ENCODE results near the gene ACO2.

Gene ACO2

DNA sequence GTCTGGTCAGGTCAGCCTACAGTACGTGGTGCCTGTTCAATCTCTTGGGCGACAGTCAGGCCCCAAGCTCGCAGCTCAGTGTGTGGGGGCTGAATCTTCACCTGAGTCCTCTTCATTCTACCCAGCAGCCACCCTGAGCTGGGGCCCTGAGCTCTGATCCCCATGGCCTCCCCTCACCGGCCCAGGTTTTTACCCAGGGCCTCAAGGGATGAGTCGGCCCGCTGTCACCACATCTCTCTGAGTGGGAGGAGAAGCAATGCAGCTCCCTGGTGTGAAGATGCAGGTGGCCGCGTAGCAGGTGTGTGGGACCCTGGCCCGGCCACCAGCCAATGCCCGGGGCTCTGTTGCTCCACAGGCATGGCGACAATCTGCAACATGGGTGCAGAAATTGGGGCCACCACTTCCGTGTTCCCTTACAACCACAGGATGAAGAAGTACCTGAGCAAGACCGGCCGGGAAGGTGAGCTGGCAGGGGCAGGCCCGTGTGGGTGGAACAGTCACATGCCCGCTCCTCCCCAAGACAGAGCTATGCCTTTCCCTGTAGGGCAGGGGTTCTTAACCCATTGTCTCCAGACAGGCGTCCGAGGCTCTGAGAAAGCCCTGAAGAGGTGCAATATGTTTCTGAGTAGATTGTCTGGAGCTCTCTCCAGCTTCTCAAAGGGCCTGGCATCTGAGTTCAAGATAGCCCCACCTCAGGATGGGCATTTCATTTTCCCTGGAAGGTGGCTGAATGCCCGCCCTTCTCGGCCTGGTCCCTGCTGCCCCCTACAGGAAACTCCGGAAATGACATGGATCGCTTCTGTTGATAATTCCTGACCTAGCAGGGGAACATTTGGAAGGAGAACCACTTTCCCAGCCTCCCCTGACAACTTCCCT, 48.5 kb downstream of the ACO2 start:
- no peak overlapping the region for H3K4me3 ChIP-seq
- H3K27ac ChIP-seq = peak overlapping the region in 11 of 21 experiments; percentile 6 to 69 (median 48)

DNA sequence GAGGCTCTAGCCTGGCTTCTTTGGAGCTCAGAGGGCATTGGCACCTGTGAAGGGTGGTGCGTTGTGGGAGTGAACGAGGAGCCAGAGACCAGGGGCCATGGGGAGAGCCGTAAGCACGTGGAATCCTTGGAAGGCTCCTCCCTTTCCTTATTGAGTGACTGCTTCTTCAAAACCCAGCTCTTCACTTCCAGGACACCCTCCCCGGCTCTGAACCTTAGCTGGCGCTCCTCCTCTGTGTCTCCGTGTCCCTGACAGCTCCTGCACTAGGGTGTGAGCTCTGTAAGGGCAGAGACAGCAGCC, 49.1 kb downstream of the ACO2 start:
- H3K4me3 ChIP-seq = no peak overlapping the region

DNA sequence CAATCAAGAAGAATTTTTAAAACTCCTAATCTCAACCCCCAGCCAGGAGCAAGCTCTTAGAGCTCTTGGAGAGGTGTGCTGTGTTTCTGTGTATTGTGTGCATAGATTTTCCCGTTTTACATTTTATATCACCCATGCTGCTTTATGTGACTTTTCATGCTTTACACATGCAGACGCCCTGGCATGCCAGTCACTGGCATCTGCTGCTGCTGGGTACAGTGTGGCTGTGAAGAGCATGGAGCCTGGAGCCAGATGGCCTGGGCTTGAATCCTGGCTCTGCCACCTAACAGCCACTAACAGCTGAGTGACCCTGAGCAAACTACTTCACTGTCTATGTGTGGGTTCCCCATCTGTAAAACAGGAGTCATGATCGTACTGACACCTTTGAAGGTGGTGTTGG, 52.2 kb downstream of the ACO2 start:
- H3K4me3 ChIP-seq = no peak overlapping the region
- H3K27ac ChIP-seq = no peak overlapping the region

More for the DNA sequence above, 49.1 kb downstream of the ACO2 start:
- H3K27ac ChIP-seq = peak overlapping the region in 9 of 21 experiments; percentile 3 to 69 (median 50)

DNA sequence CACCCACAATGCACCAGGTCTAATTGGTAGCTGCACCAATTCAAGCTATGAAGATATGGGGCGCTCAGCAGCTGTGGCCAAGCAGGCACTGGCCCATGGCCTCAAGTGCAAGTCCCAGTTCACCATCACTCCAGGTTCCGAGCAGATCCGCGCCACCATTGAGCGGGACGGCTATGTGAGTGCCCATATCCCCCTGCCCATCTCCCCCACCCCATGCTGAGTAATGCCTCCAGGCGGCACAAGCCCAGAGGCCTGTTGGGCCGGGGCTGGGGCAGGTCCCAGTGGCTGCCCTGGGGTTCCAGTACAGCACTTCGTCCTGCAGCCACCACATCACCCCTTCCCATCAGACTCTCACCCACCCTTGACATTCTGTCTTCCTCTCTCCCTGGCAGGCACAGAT, 53.9 kb downstream of the ACO2 start:
- Histone ChIP-seq H3K4me3 (no peak overlapping the region), H3K27ac (peak overlapping the region in 9 of 21 experiments; percentile 7 to 67 (median 41))

DNA sequence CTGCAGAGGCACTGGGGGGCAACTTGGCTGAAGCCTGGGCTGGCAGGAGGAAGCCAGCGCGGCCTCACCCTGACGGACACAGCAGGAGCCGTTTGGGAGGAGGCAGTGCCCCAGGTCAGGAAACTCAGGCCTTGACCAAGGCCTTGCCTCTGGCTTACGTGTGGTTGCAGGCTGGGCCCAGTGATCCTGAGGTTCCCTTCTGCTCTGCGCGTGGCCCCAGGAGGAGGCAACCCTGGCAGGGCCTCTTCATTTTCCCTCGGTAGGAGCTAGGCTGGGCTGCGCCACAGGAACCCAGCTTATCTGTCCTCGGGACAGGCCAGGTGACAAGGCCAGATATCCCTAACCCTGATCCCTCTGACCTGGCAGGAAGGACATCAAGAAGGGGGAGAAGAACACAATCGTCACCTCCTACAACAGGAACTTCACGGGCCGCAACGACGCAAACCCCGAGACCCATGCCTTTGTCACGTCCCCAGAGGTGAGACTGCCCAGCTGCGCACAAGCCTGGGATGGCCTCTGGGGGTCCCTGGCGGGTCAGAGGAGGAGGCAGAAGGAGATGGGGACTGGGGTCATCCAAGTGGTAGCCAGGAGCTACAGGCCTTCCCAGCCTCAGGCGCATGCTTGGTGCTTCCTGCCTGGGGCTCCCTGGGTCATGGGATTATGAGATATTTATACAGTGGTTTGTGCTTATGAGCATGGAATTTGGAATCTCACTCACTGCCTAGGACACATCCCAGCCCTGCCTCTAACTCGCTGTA, 54.7 kb downstream of the ACO2 start:
- Histone ChIP-seq H3K4me3 (no peak overlapping the region), H3K27ac (peak overlapping the region in 12 of 21 experiments; percentile 7 to 67 (median 38))

DNA sequence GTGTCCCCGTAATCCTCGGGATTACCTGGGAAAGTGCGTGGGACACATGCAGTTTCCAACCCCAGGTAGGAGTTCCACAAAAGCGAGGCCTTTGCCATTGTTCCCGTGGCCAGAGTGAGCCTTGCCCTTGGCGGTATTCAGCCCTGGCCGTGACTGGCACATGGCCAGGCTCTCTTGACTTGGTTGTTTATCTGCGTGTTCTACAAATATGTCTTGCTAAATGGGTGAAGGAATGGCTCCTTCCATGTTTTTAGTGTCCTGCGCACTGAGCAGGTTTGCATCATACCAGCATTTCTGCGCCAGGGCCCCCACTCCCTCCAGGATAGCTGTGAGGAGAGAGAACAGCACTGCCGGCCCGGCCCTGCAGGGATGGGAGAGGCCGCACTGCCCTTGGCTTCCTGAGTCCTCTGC, 55.3 kb downstream of the ACO2 start:
- Histone ChIP-seq H3K4me3 (no peak overlapping the region), H3K27ac (peak overlapping the region in 8 of 21 experiments; percentile 7 to 67 (median 38))

DNA sequence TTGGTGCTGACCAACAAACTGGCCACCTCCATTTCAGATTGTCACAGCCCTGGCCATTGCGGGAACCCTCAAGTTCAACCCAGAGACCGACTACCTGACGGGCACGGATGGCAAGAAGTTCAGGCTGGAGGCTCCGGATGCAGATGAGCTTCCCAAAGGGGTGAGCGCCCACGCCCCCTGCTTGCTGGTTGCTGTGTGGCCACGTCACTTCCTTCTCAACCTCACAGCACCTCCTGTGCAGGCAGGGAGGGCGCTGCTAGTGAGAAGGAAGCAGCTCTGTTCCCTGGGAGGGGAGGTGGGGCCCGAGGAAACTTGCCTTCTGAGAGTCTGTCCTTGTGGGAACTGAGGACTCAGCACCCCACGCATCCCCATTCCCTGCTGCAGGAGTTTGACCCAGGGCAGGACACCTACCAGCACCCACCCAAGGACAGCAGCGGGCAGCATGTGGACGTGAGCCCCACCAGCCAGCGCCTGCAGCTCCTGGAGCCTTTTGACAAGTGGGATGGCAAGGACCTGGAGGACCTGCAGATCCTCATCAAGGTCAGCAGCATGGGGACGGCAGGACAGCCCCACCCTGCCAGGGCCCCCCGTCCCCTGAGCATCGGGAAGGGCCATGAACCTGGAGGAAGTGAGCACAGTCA, 56.0 kb downstream of the ACO2 start:
- peak overlapping the region in 5 of 21 experiments; percentile 7 to 67 (median 34) for H3K27ac ChIP-seq
- H3K4me3 ChIP-seq = no peak overlapping the region

DNA sequence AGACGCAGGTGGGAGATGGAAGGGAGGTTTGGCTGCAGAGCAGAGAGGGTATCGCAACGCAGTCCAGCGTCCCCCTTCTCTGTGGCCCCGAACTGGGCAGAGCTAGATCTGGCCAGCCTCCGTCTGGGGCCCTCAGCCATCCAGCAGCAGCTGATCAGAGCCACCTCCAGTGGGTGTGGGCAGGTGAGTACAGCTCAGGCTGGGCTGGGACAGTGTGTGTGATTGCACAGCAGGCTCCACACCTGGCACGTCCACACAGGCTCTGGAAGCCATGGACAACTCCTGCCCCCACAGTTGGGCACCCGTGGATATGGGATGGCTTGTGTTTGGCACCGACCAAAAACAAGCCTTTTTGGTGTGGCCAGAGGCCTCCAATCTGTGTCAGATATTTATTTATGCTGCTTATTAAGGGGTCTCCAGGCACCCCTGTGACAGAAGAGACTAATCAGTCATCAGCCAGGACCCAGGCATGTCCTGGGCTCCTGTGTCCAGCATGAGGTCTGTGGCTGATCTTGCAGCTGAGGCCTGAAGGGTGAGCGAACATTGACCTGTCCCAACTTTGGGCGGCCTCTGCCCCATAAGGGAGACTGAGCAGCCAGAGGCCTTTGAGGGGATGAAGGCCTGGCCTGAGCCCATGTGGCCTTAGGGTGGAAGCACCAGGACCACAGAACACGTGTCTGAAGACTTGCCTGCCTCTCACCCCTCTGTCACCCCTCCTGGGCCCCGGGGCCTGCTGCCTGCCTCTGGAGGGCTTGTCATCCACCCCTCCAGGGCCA, 56.7 kb downstream of the ACO2 start:
- Histone ChIP-seq H3K4me3 (no peak overlapping the region), H3K27ac (peak overlapping the region in 7 of 21 experiments; percentile 21 to 67 (median 34))

DNA sequence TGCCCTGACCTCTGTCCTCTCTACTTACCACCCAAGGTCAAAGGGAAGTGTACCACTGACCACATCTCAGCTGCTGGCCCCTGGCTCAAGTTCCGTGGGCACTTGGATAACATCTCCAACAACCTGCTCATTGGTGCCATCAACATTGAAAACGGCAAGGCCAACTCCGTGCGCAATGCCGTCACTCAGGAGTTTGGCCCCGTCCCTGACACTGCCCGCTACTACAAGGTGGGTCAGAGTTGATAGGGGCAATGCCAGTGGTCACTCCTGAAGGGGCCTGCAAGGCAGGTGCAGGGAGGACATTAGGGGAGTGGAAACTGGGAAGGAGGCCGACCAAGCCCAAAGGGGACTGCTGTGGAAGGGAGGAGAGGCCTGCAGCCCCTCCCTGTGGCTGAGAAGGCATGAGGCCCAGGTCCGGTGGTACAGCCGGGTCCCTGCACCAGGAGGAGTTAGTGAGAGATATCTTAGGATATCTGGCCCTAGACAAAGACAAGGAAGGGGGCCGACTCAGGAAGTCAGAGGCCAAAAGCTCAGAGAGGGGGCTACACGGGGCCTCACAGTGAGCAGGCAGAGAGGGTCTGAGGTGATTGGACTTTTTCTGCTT, 57.4 kb downstream of the ACO2 start:
- Histone ChIP-seq H3K4me3 (no peak overlapping the region), H3K27ac (peak overlapping the region in 5 of 21 experiments; percentile 20 to 43 (median 27))

DNA sequence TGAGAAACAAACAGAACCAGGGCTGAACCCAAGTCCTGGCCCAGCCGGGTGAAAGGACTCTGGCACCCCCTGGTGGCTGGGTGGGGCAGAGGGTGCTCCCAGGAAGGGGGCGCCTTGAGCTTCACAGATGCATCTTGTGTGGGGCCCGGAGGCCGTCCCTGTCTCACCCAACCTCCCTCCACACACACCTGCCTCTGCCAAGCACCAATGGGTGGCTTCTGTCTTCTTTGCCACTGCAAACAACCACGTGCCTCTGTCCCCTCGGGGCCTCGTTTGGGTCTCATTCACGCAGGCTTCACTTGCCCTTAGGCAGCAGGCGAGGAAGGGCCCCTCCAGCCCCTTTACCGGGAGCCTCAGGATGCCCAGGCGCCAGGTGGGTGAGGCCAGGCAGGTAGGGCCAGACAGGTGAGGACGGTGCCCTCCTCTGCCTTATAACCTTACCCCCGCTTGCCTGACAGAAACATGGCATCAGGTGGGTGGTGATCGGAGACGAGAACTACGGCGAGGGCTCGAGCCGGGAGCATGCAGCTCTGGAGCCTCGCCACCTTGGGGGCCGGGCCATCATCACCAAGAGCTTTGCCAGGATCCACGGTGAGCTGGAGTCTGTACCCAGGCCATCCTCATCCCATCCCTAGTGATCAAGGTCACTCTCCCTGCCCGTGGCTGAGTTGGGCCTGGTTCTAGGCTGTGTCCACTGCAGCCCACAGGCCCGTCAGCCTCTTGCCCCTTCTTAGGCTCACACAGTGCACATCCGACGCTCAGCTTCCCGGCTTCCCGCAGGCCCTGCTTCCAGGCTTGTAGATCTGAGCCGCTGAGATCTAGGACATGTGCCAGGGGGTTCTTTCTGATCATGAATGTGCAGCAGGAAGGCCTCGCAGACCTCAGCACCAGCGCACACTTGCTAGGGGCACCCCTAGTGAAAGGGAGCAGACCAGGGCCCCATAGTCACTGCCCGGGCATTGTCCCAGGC, 58.2 kb downstream of the ACO2 start:
- H3K4me3 ChIP-seq = no peak overlapping the region
- peak overlapping the region in 3 of 21 experiments; percentile 20 to 43 (median 27) for H3K27ac ChIP-seq

DNA sequence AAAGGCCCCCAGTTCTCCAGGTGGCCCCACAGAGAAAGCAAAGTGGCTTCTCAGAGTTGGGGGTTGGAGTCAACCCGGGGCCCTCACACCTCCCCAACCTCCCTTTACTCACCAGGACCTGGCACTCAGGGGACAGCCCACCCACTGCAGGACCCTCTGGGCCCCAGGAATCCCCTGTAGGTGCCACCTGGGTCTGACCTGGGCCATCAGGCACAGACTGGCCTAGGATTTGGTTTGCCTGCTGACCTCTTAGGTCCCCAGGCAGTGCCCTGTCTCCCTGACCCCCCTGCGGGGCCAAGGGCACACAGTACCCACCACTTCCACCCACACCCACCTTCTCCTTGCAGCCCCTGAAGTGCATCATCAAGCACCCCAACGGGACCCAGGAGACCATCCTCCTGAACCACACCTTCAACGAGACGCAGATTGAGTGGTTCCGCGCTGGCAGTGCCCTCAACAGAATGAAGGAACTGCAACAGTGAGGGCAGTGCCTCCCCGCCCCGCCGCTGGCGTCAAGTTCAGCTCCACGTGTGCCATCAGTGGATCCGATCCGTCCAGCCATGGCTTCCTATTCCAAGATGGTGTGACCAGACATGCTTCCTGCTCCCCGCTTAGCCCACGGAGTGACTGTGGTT, 59.3 kb downstream of the ACO2 start:
- Histone ChIP-seq H3K4me3 (no peak overlapping the region), H3K27ac (no peak overlapping the region)

DNA sequence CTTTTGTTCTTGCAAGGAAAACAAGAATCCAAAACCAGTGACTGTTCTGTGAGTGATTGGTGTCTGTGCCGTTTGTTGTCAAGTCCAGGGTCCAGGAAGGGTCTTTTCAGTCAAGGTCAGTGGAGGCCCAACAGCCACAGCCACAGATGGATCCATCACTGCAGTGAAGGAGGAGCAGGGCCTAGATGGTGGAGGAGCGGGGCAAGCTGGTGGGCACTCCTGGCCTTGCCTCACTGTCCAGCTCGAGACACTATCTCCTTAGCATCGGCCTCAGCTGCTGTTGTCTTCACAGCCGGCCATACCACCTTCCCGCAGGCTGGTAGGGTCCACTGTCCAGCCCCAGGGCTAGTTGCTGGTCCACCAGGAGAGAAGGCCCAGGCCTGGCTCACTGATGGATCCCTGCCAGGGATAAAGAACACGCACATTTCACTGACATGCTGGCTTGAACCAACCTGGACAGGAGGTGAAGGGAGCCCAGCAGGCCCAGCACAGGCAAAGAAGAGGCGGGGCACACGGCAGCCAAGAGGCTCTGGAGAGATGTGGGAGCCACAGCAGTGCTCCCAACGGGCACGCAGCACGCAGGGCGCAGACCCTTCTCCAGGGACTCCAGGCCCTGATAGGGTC, 60.1 kb downstream of the ACO2 start:
- Histone ChIP-seq H3K27ac (peak overlapping the region in 1 of 21 experiments; percentile 21), H3K4me3 (no peak overlapping the region)

DNA sequence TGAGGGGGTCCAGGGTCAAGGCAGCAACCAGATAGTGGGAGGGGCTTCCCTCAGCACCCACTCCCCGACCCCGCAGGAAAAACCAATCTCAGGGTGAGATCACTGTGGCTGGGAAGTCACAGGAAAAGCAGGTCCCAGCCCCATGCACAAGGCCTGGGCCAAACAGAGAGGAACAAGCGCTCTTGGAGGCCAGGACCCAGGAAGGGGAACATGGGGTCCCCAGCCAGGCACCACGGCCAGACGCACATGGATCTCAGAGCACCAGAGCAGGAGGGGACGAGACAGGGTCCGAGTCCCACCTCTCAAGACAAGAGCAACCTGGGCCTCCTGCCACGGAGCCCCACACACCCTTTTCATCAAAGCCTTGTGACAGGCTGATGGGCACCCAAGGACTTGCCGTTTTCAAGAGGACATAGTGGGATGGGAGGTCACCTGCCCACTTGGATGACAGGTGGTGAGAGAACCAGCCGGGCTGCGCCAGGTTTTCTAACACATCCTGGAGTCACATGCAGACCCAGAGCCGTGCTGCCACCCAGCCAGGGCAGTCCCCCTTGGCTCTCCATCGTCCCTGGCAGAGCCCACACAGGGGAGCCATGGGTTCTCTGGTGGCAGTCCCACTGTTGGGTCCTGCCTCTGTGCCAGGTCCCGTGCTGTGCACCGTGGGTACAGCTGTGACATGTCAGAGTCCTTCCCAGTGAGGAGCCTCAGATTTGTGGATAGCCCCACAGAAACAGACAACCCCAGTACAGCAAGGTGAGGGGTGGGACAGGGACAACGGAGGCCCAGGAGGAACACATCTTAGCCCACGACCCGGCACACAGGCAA, 62.2 kb downstream of the ACO2 start:
- Histone ChIP-seq H3K4me3 (no peak overlapping the region), H3K27ac (peak overlapping the region in 1 of 21 experiments; percentile 29)

DNA sequence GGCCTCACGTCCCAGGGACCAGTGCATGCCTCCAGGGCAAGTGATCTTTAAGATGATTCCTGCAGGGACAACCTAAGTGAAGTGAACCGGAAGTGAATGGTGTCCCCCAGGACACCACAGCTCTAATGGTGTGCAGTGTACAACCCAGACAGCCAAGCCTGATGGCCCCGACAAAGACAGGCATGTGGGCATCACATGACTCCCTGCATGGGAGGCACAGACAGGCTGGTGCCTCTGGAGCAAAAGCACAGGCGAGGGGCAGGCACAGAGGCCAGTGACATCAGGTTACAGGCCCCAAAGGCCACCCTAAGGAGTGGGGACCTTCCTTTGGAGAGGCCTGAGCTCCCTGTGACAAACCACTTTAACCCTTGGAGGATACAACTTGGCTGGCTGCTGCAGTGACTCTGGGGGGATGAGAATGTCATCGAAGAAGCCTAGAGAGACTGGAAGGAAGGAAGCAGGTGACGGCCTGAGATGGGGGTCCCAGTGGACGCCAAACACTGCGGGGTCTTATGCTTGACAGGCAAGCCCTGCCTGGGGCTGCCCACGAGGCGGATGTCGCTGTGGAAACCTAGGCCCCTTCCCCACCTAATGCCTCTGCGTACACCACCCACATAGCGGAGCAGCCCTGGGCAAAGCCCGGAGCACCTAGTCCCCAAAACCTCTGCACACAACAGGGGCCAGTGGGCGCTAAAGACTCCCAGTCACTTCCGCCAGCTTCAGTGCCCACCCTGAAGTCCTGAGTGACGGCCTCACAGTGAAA, 63.0 kb downstream of the ACO2 start:
- H3K27ac ChIP-seq = no peak overlapping the region
- no peak overlapping the region for H3K4me3 ChIP-seq

All from skin epidermis (tissue), 12 donors.